Measurements from ENCODE around the gene ADGRG6. TPM values are rescaled to one million over a fixed set of nuclear protein-coding genes. Genes with fewer than 3 reads are reported as not detected.

The ADGRG6 gene
- total and polyA plus RNA-seq, 2 donors (not counting 3 experiments of a cell fraction or from before 2014, with no cell fraction given), result 99.3 to 166 TPM

GRCh38 chr6:142356884-142357225 lies 55.0 kb downstream of the ADGRG6 start:
- no peaks in the 10 kb centered on the region for H3K36me3 ChIP-seq (ENCODE audit: control insufficient read depth in 2 of 2, extremely low read depth in 1 of 2, insufficient read depth in 2 of 2, low read length in 2 of 2)
- peaks cover 4% of the 10 kb centered on the region for H4K20me1 ChIP-seq (replicated peaks; ENCODE audit: control insufficient read depth, extremely low read depth, insufficient read depth, low read length)
- H3K4me2 ChIP-seq (ENCODE audit: insufficient read depth, low read length), result no peak overlapping the region
- CTCF ChIA-PET, result interaction anchor here (0.7 to 1.8 kb wide), 8 partner anchors 9 to 47 kb away, joined by 3 to 6 read pairs (median 3); no protein-coding TSS in a partner anchor
- H3K9ac ChIP-seq (replicated peaks; ENCODE audit: extremely low read depth, insufficient read depth, low read length), result no peak overlapping the region
- TF ChIP-seq EZH2 (IDR thresholded peaks at IDR 0.05; ENCODE audit: borderline replicate concordance, low read depth, low read length, severe bottlenecking) (no peak), MYC (IDR thresholded peaks at IDR 0.05; ENCODE audit: low read depth, low read length) (no peak), FOS (IDR thresholded peaks at IDR 0.05; ENCODE audit: borderline replicate concordance, insufficient read depth, low read length) (no peak), JUN (IDR thresholded peaks at IDR 0.05; ENCODE audit: borderline replicate concordance, insufficient read depth, insufficient read length, low read depth) (no peak), GATA2 (IDR thresholded peaks at IDR 0.05; ENCODE audit: insufficient read depth, insufficient read length, low read depth, low read length) (no peak)
- BruUV-seq (replicated peaks), result no TSS peak
- intact Hi-C loops (cut with micrococcal nuclease), result no loop called here
- no peak overlapping the region for H3K27ac ChIP-seq (ENCODE audit: insufficient read depth, low read depth, low read length)
- H2AFZ ChIP-seq (ENCODE audit: low read depth, low read length), result no peak overlapping the region
- FAIRE-seq, result no peak
- H3K4me3 ChIP-seq (replicated peaks in 1 of 3; ENCODE audit: insufficient read depth in 1 of 3, low read depth in 1 of 3, low read length in 3 of 3), result no peak overlapping the region
- H3K9me3 ChIP-seq (replicated peaks; ENCODE audit: control insufficient read depth, insufficient read depth, low read length), result no peaks in the 10 kb centered on the region
- no peak for DNase-seq (ENCODE audit: low read depth, low spot score)
- peaks cover 21% of the 10 kb centered on the region for H3K4me1 ChIP-seq (ENCODE audit: control insufficient read depth, extremely low read depth, insufficient read depth, low read length)
- no peaks in the 10 kb centered on the region for H3K27me3 ChIP-seq (ENCODE audit: control insufficient read depth in 2 of 2, insufficient read depth in 2 of 2, low read length in 2 of 2)
- peaks cover 53% of the 10 kb centered on the region for H3K79me2 ChIP-seq (ENCODE audit: control insufficient read depth, insufficient read depth, low read length)
- dilution Hi-C loops (cut with MboI; ENCODE audit: extremely low pct_ligation_motif_present, low sequenced_read_pairs), result no loop called here
- peaks cover 3% of the 10 kb centered on the region for H3K9me1 ChIP-seq (replicated peaks; ENCODE audit: control insufficient read depth, extremely low read depth, insufficient read depth, low read length)
- POLR2A ChIA-PET, result no interaction called here

GRCh38 chr6:142357879-142358278 lies 56.1 kb downstream of the ADGRG6 start:
- peak; percentile 46 for FAIRE-seq
- no peaks in the 10 kb centered on the region for H3K27me3 ChIP-seq (ENCODE audit: control insufficient read depth in 2 of 2, insufficient read depth in 2 of 2, low read length in 2 of 2)
- DNase-seq (ENCODE audit: low read depth, low spot score), result no peak
- ChIA-PET CTCF (interaction anchor here (1.1 to 1.8 kb wide), 6 partner anchors 9 to 48 kb away, joined by 3 to 6 read pairs (median 3); no protein-coding TSS in a partner anchor), POLR2A (no interaction called here)
- no peaks in the 10 kb centered on the region for H3K36me3 ChIP-seq (ENCODE audit: control insufficient read depth in 2 of 2, extremely low read depth in 1 of 2, insufficient read depth in 2 of 2, low read length in 2 of 2)
- no TSS peak for BruUV-seq (replicated peaks)
- no peak overlapping the region for H3K27ac ChIP-seq (ENCODE audit: insufficient read depth, low read depth, low read length)
- no peak for TF ChIP-seq EZH2 (IDR thresholded peaks at IDR 0.05; ENCODE audit: borderline replicate concordance, low read depth, low read length, severe bottlenecking)
- peaks cover 29% of the 10 kb centered on the region for H3K4me1 ChIP-seq (ENCODE audit: control insufficient read depth, extremely low read depth, insufficient read depth, low read length)
- H3K4me2 ChIP-seq (ENCODE audit: insufficient read depth, low read length), result no peak overlapping the region
- dilution Hi-C loops (cut with MboI; ENCODE audit: extremely low pct_ligation_motif_present, low sequenced_read_pairs), result no loop called here
- no peaks in the 10 kb centered on the region for H3K9me3 ChIP-seq (replicated peaks; ENCODE audit: control insufficient read depth, insufficient read depth, low read length)
- H2AFZ ChIP-seq (ENCODE audit: low read depth, low read length), result no peak overlapping the region
- H3K79me2 ChIP-seq (ENCODE audit: control insufficient read depth, insufficient read depth, low read length), result peaks cover 56% of the 10 kb centered on the region
- intact Hi-C loops (cut with micrococcal nuclease), result no loop called here
- no peak overlapping the region for H3K4me3 ChIP-seq (replicated peaks in 1 of 3; ENCODE audit: insufficient read depth in 1 of 3, low read depth in 1 of 3, low read length in 3 of 3)
- no peak overlapping the region for H3K9ac ChIP-seq (replicated peaks; ENCODE audit: extremely low read depth, insufficient read depth, low read length)
- peaks cover 4% of the 10 kb centered on the region for H4K20me1 ChIP-seq (replicated peaks; ENCODE audit: control insufficient read depth, extremely low read depth, insufficient read depth, low read length)
- peaks cover 3% of the 10 kb centered on the region for H3K9me1 ChIP-seq (replicated peaks; ENCODE audit: control insufficient read depth, extremely low read depth, insufficient read depth, low read length)

Data from endothelial cell of umbilical vein (primary cell).